Liver (tissue), 3 donors: ENCODE measurements around the gene POLDIP2.

Experiments used
- RAD21 ChIP-seq, 2 donors: IDR thresholded peaks; 2 replicates each; pipeline ENCODE4 v1.6.1; 2016; ENCODE audit warnings: antibody characterized with exemption in 2 of 2, mild to moderate bottlenecking in 2 of 2
- RXRA ChIP-seq, 2 donors: IDR thresholded peaks; 2 replicates each; pipeline ENCODE4 v1.6.1; 2017 to 2018; ENCODE audit warnings: antibody characterized with exemption in 2 of 2, mild to moderate bottlenecking in 1 of 2
- SP1 ChIP-seq: IDR thresholded peaks from 2 replicates; pipeline ENCODE4 v1.6.1; 2018; ENCODE audit warnings: antibody characterized with exemption, mild to moderate bottlenecking
- YY1 ChIP-seq: IDR thresholded peaks from 2 replicates; pipeline ENCODE4 v1.6.1; 2016; ENCODE audit warnings: antibody characterized with exemption, mild to moderate bottlenecking
- TF ChIP-seq, protein P1 (sequence below): fragments of 150-350 bp; IDR thresholded peaks from 2 replicates; pipeline ENCODE4 v1.5.1; 2017; ENCODE audit warnings: improper control_type of control experiment, low read depth, low read length; ENCODE audit not compliant: missing input control
- TF ChIP-seq, protein P2 (sequence below): IDR thresholded peaks from 2 replicates; pipeline ENCODE4 v1.6.1; 2016; ENCODE audit warnings: antibody characterized with exemption
- donor health status: healthy.
- donor health status: healthy.

DNA sequence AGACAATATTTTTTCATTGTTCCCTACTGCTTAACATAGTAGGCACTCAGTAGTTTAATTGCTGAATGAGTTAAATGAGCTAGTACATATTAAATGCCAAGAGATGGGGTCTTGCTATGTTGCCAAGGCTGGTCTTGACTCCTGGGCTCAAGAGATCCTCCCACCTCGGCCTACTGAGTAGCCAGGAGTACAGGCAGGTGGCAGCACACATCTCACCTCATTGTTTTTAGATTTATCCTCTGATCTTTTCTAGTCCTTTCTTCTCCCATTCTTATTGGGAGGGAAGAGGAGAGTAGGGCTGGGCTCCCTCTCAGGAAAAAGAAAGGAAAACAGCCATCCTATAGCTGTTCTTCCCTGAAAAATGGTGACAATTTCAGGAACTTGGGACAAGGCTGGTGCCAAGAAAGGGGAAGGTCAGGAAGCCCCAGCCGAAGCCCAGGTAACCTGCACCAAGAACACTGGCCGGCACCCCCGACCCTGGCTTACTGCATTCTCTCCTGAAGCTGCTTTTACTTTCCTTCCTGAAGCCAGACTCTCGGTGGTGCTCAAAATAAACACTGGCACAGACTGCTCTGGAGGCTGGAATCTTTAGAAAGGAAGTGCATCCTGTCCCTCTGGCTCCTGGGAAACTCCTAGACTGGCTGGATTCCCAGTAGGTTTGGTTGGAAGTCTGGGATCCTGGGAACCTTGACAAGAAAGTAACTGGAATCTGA, 19.1 kb downstream of the POLDIP2 start:
- TF ChIP-seq, protein P1, sequence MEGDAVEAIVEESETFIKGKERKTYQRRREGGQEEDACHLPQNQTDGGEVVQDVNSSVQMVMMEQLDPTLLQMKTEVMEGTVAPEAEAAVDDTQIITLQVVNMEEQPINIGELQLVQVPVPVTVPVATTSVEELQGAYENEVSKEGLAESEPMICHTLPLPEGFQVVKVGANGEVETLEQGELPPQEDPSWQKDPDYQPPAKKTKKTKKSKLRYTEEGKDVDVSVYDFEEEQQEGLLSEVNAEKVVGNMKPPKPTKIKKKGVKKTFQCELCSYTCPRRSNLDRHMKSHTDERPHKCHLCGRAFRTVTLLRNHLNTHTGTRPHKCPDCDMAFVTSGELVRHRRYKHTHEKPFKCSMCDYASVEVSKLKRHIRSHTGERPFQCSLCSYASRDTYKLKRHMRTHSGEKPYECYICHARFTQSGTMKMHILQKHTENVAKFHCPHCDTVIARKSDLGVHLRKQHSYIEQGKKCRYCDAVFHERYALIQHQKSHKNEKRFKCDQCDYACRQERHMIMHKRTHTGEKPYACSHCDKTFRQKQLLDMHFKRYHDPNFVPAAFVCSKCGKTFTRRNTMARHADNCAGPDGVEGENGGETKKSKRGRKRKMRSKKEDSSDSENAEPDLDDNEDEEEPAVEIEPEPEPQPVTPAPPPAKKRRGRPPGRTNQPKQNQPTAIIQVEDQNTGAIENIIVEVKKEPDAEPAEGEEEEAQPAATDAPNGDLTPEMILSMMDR: no peak
- TF ChIP-seq RAD21 (IDR thresholded peaks at IDR 0.05): no peak
- TF ChIP-seq SP1: peak; percentile 34
- TF ChIP-seq YY1: no peak
- no peak for TF ChIP-seq RXRA (IDR thresholded peaks at IDR 0.05)
- TF ChIP-seq, protein P2, sequence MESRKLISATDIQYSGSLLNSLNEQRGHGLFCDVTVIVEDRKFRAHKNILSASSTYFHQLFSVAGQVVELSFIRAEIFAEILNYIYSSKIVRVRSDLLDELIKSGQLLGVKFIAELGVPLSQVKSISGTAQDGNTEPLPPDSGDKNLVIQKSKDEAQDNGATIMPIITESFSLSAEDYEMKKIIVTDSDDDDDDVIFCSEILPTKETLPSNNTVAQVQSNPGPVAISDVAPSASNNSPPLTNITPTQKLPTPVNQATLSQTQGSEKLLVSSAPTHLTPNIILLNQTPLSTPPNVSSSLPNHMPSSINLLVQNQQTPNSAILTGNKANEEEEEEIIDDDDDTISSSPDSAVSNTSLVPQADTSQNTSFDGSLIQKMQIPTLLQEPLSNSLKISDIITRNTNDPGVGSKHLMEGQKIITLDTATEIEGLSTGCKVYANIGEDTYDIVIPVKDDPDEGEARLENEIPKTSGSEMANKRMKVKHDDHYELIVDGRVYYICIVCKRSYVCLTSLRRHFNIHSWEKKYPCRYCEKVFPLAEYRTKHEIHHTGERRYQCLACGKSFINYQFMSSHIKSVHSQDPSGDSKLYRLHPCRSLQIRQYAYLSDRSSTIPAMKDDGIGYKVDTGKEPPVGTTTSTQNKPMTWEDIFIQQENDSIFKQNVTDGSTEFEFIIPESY: no peak
